NCI-H146 treated with DMSO at 0.1 percent for 48 hours (cell line): ENCODE measurements around the gene TMEM186.
"Not testable (repeated sequence)": the region's sequence is repeated elsewhere in the genome, so short reads cannot be mapped to it uniquely, and the experiment has no call there.

Experiments used
- DNase-seq: peaks from one replicate; lab custom pipeline; 2025; ENCODE audit not compliant: unreplicated experiment; lab: John Stamatoyannopoulos, UW

Gene TMEM186, protein sequence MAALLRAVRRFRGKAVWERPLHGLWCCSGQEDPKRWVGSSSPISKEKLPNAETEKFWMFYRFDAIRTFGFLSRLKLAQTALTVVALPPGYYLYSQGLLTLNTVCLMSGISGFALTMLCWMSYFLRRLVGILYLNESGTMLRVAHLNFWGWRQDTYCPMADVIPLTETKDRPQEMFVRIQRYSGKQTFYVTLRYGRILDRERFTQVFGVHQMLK

GRCh38 chr16:8797364-8798173 lies at the start of gene TMEM186, which contains the start of gene PMM2:
TMEM186 (minus strand) TSS chr16:8797639; CDS start chr16:8797614, 25 bp downstream.
PMM2 (plus strand) TSS chr16:8797839; CDS start chr16:8797883, 44 bp downstream.
- DNase-seq = peak; percentile 98

- no peak for DNase-seq
These were observed 49.7 kb upstream of the TMEM186 start for GRCh38 chr16:8847145-8847544.

- DNase-seq = no peak
These were observed 49.0 kb upstream of the TMEM186 start for GRCh38 chr16:8846401-8846932.

DNA sequence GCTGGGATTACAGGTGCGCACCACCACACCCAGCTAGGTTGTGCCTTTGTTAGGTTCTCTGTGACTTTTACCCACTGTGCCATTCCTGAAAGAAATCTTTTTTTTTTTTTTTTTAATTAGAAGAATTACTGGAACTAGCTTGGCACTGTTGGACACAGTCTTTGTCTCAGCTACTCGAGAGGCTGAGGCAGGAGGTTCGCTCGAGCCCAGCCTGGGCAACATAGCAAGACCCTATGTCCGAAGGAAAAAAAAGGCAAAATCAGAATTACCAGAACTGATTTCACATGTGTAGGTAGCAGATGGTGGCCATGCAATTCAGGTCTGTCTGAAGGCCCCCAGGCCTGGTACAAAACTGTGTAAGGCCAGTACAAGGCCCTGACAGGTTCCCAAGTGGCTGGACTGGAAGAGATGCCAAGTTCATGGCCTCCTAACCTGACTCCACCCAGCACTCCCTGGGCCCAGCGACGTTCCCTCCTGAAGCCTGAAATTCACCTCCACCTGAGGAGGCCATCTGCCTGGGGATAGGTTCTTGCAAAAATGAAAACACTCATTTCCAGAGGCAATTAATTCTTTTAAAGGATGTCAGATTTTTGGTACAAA lies 48.4 kb upstream of the TMEM186 start:
- DNase-seq = no peak

- not testable (repeated sequence) for DNase-seq
These were observed 45.9 kb upstream of the TMEM186 start for GRCh38 chr16:8843296-8843695.

- DNase-seq = not testable (repeated sequence)
These were observed 44.6 kb upstream of the TMEM186 start for GRCh38 chr16:8842016-8842415.

DNA sequence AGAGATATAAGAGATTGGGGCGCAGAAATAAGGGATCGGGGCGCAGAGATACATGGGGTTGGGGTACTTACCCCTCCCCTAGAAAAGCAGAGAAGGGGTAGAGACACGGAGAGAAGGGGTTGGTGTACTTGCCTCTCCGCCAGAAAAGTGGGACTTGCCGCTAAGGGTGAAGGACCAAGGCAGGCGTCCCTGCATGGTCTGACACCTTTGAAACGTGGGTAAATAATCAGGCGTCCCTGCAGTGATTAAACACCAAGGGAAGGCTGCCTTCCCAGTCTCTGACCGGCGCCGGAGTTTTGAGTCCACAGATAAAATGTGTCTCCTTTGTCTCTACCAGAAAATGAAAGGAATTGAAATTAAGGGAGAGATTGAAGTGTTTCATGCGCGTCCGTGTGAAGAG lies 40.2 kb upstream of the TMEM186 start:
- DNase-seq = not testable (repeated sequence)

DNA sequence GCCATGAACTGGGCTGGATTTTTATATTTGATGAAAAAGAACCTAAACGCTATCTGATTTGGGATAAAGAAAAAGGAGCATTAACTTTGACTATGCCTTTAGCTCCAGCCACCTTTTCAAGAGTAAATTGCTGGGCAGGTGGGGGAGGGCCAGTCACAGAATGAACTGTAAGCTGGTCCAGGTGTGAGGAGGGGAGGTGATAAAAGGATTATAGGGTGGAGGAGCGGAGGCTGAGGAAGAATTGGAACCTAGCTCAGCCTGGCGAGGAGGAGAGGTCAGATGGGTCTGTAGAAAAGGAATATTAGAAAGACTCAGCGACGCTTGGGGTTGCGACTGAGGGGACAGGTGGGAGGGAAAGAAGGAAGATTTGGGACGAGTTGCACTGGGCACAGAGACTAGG lies 39.4 kb upstream of the TMEM186 start:
- DNase-seq = not testable (repeated sequence)

DNA sequence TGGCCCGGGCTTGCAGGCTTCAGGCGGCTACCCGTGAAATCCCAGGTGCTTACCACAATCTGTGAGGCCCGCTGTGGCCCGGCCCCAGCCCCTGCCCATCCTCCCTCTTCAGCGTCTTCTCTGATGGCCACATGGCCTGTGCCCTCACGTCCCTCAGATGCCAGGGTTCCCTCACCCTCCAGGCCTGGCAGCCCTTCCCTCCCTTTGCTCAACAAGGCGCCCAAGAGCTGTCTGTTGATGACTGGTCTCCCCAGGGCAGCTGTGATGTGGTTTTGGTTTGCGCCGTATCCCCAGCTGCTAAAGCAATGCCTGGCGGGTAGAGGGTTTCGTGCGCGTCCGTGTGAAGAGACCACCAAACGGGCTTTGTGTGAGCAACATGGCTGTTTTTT lies 35.3 kb upstream of the TMEM186 start:
- DNase-seq = no peak

GRCh38 chr16:8831871-8832716 lies 34.7 kb upstream of the TMEM186 start:
- DNase-seq = no peak

DNA sequence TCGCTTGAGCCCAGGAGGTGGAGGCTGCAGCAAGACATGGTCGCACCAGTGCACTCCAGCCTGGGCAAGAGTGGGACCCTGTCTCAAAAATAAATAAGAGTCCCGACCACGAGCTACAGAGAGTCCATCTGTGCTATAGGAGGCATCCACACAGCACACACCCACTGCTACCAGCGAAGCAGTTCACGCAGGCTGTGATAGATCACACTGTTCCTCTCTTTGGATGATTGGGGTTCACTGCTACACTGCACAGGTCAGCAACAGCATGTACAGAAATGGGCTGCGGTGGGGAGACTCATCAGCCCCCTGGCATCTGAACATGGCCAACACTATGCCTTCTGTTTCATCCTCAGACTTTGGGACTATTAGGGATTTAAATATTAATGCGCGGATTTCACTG lies 34.0 kb upstream of the TMEM186 start:
- DNase-seq = no peak

- DNase-seq = no peak
These were observed 31.2 kb upstream of the TMEM186 start for GRCh38 chr16:8828541-8829165.

- no peak for DNase-seq
These were observed 28.9 kb upstream of the TMEM186 start for GRCh38 chr16:8826278-8826879.

DNA sequence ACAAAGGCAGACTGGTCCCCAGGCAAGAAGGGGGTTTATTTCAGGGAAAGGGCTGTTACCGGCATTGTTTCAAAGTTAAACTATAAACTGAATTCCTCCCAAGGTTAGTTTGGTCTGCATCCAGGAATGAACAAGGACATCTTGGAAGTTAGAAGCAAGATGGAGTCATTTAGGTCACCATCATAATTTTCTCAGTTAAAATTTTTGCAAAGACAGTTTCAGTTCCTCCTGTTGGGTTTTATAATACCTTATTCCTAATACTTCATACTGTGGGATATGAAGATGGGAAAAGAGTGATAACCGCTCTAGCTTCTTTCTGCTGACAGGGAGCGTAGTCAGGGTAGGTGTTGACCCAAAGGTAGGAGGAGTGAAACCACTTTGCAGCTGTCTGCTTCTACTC lies 25.0 kb upstream of the TMEM186 start:
- DNase-seq = no peak

- DNase-seq = no peak
These were observed 22.1 kb upstream of the TMEM186 start for GRCh38 chr16:8819411-8820034.

- no peak for DNase-seq
These were observed 21.2 kb upstream of the TMEM186 start for GRCh38 chr16:8818504-8819270.

- DNase-seq = no peak
These were observed 19.7 kb upstream of the TMEM186 start for GRCh38 chr16:8816967-8817655.

GRCh38 chr16:8814095-8814806 lies 16.8 kb upstream of the TMEM186 start:
- no peak for DNase-seq
